Subcutaneous adipose tissue (tissue), 4 donors: ENCODE measurements around the gene PHAX. TPM values are rescaled to one million over a fixed set of nuclear protein-coding genes. Genes with fewer than 3 reads are reported as not detected.

Source experiments
- total RNA-seq, 4 donors: library from RNA; depleted of rRNA; stranded (reverse); fragments of >200 nt; gene quantifications; one replicate each; pipeline ENCODE4 v1.1.0, GENCODE V29; 2016
- TF ChIP-seq, protein P1 (sequence below): fragments of 450-650 bp; IDR thresholded peaks from one replicate; pipeline ENCODE4 v1.5.1; 2016; ENCODE audit warnings: low read depth, mild to moderate bottlenecking, control low read depth, antibody characterized with exemption, moderate library complexity

The PHAX gene
- total RNA-seq, 4 donors from 2014 or later: 53.5 to 85.3 (median 70.8) TPM

DNA sequence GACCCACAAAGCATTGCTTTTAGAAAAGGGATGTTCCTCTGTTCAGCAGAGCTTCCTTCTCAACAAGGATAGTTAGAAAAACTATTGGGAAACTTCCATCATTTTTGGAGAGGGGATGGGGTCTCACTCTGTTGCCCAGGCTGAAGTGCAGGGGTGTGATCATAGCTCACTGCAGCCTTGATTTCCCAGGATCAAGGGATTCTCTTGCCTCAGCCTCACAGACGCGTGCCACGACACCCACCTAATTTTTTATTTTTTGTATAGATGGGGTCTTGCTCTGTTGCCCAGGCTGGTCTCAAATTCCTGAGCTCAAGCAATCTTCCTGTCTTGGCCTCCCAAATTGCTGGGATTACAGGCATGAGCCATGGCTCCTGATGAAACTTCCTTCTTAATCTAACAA, 34.8 kb downstream of the PHAX start:
- TF ChIP-seq, protein P1, sequence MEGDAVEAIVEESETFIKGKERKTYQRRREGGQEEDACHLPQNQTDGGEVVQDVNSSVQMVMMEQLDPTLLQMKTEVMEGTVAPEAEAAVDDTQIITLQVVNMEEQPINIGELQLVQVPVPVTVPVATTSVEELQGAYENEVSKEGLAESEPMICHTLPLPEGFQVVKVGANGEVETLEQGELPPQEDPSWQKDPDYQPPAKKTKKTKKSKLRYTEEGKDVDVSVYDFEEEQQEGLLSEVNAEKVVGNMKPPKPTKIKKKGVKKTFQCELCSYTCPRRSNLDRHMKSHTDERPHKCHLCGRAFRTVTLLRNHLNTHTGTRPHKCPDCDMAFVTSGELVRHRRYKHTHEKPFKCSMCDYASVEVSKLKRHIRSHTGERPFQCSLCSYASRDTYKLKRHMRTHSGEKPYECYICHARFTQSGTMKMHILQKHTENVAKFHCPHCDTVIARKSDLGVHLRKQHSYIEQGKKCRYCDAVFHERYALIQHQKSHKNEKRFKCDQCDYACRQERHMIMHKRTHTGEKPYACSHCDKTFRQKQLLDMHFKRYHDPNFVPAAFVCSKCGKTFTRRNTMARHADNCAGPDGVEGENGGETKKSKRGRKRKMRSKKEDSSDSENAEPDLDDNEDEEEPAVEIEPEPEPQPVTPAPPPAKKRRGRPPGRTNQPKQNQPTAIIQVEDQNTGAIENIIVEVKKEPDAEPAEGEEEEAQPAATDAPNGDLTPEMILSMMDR: no peak

DNA sequence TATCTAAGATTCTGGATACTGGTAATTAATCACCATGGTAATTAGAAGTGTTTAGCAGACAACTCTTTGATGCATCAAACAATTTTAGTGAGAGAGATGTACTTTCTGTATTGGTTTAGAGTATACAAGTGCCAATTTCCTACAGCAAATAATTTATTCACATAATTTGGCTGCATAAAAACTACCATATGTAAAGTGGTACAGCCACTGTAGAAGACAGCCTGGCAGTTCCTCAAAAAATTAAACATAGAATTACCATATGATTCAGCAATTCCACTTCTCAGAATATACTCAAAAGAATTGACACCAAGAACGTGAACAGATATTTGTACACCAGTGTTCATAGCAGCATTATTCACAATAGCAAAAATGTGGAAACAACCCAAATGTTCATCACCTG, 36.2 kb downstream of the PHAX start:
- TF ChIP-seq, protein P1: no peak

DNA sequence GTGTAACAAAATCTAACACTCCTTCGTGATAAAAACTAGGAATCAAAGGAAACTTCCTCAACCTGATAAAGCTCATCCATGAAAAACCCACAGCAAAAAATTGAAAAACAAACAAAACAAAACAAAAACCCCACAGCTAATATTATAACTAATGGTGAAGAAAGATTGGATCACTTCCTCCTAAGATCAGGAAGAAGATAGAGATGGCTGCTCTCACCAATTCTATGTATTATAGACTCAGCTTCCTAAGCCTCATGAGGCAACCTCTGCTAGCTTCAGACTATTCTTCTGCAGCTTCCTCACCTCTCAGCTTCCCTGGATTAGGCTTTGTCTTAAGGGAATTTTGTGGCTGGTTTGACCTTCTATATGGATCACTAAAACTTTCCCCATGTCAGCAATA, 40.1 kb downstream of the PHAX start:
- TF ChIP-seq, protein P1: no peak

DNA sequence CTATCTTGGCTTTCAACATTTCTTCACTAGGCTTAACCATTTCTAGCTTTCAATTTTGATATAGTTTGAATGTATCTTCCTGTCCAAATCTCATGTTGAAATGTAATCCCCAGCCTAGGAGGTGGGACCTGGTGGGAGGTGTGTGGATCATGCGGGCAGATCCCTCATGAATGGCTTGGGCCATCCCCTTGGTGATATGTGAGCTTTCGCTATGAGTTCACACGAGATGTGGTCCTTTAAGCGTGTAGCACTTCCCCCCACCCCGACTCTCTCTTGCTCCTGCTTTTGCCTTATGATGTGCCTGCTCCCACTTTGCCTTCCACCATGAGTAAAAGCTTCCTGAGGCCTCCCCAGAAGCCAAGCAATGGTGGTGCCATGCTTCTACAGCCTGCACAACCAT, 40.6 kb downstream of the PHAX start:
- TF ChIP-seq, protein P1: no peak

DNA sequence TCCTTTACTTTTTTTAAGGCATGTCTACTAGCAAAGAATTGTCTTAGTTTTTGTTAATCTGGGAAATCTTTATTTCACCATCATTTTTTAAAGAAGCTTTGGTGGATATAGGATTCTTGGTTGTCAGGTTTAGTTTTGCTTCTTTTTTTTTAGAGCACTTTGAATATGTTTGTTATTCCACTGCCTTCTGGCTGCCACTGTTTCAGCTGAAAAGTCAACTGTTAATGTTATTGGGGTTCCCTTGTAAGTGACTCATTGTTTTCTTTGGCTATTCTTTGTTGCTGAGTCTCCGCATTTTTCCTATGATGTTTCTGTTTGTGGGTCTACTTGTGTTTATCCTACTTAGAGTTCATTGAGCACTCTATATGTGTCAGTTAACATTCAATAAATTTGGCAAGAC, 44.4 kb downstream of the PHAX start:
- TF ChIP-seq, protein P1: no peak

DNA sequence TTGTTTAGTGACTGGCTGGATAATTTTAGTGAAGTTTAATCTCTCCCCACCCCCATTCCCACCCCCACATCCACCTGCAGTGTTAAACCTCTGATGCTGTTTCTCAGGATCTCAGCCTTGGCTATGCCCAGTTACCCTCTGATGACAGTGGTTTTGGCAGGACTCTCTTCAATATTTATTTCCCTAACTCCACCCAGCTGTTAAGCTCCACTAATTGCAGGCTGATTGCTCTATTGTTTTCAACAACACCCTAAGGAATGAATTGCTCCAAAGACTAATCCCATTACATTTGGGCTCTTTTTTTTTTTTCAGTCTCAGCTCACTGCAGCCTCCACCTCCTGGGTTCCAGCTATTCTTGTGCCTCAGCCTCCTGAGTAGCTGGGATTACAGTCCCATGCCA, 46.3 kb downstream of the PHAX start:
- TF ChIP-seq, protein P1: no peak

DNA sequence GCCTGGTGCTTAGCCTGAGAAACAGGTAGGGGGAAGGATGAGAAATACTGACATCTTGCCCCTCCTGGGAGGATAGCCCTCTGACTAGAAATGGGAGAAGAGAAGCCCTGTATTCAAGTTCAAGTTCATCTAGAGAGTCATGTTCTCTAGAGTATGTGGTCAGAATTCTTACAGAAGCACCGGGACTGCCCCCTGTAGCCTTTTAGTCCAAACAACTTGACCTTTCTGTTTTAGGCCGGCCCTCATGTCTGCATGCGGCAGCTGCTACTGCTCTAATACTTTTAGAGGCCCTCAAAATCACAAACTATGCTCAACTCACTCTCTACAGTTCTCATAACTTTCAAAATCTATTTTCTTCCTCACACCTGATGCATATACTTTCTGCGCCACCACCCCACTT, 47.7 kb downstream of the PHAX start:
- TF ChIP-seq, protein P1: no peak
